Measurements from ENCODE around the gene C2orf49.

The C2orf49 gene

DNA sequence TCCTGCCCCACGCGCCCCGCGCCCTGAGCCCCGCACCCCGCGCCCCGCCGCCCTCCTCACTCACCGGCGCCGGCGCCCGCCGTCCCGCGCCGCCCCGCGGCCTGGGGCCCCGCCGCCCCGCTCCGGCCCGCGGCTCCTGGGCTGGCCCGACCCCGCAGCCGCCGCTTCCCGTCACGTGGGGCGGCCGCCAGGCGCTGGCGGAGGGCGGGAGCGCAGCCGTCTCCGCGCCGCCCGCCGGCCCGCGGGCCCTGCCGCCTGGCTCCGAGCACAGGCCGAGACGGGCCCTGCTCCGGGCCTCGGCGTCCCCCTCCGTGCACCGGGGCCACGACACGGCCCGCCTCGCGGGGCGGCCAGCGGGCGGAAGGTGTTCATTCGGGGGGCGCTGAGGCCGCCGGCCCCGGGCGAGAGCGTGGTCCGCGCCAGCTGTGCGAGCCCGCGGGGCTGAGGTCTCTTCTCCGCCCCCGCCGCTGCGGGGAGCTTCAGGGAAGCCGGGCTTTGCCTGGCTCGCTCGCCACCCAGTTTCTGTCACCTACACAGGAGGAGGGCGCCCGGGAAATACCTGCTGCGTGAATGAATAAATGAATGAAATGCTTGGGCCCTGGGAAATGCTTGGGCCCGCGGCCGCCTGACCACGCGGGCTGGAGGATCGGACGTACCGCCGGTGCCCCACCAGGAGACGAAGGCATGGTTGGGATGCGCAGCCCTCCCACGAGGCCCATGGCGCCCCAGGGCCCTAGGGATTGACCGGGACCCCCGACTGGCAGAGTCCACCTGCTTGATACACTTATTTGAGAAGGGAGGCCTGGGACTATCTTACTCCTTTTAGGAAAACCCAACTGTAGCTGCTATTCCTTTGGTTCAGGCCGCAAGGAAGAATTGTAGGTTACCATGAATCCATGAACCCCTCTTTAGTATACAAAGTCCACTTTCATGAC lies 7.5 kb upstream of the C2orf49 start, which contains the start of gene TGFBRAP1:
TSS of gene TGFBRAP1 (minus strand) at position 175 of the 935 bp plus-strand sequence. CDS start 21,434 bp downstream, outside the sequence.
- DNase-seq (ENCODE audit: low spot score): peak; percentile 84
- in situ Hi-C loops (cut with MboI; ENCODE audit: low pct_unique_long_range_greater_than_20kb, low sequenced_read_pairs, unreplicated experiment): no loop called here
- TF ChIP-seq, protein P1, sequence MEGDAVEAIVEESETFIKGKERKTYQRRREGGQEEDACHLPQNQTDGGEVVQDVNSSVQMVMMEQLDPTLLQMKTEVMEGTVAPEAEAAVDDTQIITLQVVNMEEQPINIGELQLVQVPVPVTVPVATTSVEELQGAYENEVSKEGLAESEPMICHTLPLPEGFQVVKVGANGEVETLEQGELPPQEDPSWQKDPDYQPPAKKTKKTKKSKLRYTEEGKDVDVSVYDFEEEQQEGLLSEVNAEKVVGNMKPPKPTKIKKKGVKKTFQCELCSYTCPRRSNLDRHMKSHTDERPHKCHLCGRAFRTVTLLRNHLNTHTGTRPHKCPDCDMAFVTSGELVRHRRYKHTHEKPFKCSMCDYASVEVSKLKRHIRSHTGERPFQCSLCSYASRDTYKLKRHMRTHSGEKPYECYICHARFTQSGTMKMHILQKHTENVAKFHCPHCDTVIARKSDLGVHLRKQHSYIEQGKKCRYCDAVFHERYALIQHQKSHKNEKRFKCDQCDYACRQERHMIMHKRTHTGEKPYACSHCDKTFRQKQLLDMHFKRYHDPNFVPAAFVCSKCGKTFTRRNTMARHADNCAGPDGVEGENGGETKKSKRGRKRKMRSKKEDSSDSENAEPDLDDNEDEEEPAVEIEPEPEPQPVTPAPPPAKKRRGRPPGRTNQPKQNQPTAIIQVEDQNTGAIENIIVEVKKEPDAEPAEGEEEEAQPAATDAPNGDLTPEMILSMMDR (IDR thresholded peaks at IDR 0.05; ENCODE audit: extremely low read depth, insufficient read depth, missing control alignments): no peak

DNA sequence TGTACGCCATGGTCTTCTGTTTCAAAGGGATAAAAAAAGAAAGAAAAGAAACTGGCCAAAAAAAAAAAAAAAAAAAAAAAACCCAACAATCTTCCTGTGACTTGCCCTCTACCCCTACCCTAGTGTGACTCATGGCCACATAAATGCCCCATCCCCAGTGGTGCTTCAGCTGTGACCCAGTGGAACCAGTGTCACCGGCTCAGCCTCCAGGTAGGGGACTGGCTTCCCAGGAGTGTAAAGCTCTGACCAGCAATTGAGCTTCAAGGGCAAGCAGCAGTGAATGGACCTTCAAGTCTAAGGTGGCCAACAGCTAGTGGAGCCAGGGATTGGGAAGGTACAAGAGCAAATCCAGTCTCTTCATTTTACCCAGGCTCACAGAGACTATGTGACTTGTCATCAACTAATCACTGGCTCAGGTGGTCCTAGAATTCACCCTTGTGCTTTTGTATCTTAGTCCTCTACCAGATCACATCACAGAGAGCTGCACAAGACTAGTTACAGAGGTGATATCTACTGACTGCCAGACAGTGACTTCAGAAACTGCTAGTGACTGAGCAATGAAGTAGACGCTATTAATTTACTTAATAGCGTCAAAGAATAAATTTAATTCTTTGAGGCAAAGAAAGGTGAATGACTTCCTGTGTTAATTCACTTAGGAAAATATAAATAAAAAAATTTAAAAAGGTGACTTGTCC lies 6.5 kb upstream of the C2orf49 start:
- in situ Hi-C loops (cut with MboI; ENCODE audit: low pct_unique_long_range_greater_than_20kb, low sequenced_read_pairs, unreplicated experiment): no loop called here
- DNase-seq (ENCODE audit: low spot score): no peak
- TF ChIP-seq, protein P1 (IDR thresholded peaks at IDR 0.05; ENCODE audit: extremely low read depth, insufficient read depth, missing control alignments): no peak

DNA sequence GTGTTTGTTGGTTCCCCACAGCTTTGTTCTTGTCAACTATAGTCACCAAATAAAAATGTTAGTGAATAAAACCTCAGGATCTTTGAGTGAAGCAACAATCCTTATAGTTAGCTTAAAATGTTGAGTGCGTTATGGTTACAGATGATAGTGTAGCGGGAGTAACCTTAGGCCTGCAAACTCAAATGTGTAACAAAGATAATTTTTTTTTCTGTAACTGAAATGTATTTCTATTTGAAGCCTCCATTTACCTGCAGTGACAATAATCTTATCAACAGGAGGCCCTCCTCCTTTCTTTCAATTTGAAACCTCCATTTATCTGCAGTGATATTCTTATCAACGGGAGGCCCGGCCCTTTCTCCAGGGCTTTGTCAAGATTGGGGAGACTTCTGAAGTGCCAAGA lies 3.1 kb upstream of the C2orf49 start:
- TF ChIP-seq, protein P1 (IDR thresholded peaks at IDR 0.05; ENCODE audit: extremely low read depth, insufficient read depth, missing control alignments): no peak
- in situ Hi-C loops (cut with MboI; ENCODE audit: low pct_unique_long_range_greater_than_20kb, low sequenced_read_pairs, unreplicated experiment): no loop called here
- no peak for DNase-seq (ENCODE audit: low spot score)

DNA sequence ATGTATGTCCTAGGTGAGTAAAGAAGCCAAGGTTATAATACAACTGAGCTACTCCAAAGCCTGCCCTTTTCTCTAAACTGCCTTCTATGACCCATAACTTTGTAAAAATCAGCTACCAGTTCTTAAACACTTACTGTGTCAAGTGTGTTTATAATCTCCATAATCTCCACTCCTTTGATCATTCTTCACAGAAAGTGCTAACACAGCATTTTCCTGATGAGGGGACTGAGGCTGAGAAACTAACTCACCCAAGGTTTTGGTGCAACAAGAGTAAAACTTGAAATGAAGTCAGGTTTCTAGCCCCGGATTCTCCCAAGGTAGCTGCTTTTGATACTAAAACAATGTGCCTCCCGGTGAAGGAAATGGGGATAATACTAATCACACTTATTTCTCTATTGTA lies 1.9 kb upstream of the C2orf49 start:
- in situ Hi-C loops (cut with MboI; ENCODE audit: low pct_unique_long_range_greater_than_20kb, low sequenced_read_pairs, unreplicated experiment): no loop called here
- TF ChIP-seq, protein P1 (IDR thresholded peaks at IDR 0.05; ENCODE audit: extremely low read depth, insufficient read depth, missing control alignments): no peak
- no peak for DNase-seq (ENCODE audit: low spot score)

DNA sequence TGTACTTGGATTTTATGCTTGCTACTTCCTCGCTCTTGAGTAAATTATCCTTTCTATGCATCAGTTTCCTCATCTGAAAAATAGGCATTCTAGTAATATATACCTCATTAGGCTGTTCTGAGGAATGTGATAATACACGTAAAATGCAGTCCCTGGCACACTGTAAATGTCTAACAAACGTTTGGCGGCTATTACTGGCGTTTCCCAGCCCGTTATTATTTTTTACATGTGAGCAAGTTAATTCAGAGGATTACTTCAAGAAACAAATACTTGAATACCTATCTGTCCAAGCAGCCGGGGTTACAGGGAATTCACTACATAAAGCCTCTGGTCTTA lies 586 bp upstream of the C2orf49 start:
- DNase-seq (ENCODE audit: low spot score): no peak
- in situ Hi-C loops (cut with MboI; ENCODE audit: low pct_unique_long_range_greater_than_20kb, low sequenced_read_pairs, unreplicated experiment): no loop called here
- TF ChIP-seq, protein P1 (IDR thresholded peaks at IDR 0.05; ENCODE audit: extremely low read depth, insufficient read depth, missing control alignments): no peak

DNA sequence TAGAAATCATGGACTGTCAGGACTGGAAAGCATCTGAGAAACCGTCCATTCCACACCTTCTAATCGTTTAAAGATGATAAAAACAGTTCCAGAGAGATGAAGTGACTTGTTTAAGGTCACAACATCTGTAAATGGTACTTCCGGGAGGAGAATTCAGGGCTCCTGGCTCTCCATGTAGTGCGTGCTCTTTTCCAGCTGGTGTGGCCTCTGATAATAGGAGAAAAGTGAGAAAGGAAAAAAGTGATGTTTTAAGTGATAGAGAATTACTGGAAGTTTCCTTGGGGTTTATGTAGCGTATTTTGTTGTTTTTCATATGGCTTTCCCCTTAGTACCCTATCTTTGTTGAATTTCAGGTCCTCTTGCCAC lies 663 bp downstream of the C2orf49 start:
- TF ChIP-seq, protein P1 (IDR thresholded peaks at IDR 0.05; ENCODE audit: extremely low read depth, insufficient read depth, missing control alignments): no peak
- in situ Hi-C loops (cut with MboI; ENCODE audit: low pct_unique_long_range_greater_than_20kb, low sequenced_read_pairs, unreplicated experiment): no loop called here
- DNase-seq (ENCODE audit: low spot score): no peak
